Epithelial cell of esophagus (primary cell): ENCODE data around the gene SOX2.
A peak's percentile ranks its signal among the peaks of the same experiment; 100 is the strongest.

Experiments used
- DNase-seq: peaks from one replicate; pipeline ENCODE4 v3.0.0; 2010; ENCODE audit warnings: low read depth
- H3K4me3 ChIP-seq: 2 replicates; pipeline ENCODE4 v1.5.1; 2011; ENCODE audit warnings: mild to moderate bottlenecking, low read length, control low read depth
- CTCF ChIP-seq: IDR thresholded peaks from 2 replicates; pipeline ENCODE4 v1.5.1; 2011; ENCODE audit warnings: low read depth, mild to moderate bottlenecking, low read length, control low read depth, inconsistent platforms; ENCODE audit not compliant: insufficient read depth; ENCODE audit errors: missing control alignments

Gene SOX2

GRCh38 chr3:181719991-181720680 is 8.4 kb downstream of the SOX2 start:
- peak overlapping the region; percentile 25 for H3K4me3 ChIP-seq
- peak; percentile 26 for DNase-seq
- TF ChIP-seq CTCF = no peak

DNA sequence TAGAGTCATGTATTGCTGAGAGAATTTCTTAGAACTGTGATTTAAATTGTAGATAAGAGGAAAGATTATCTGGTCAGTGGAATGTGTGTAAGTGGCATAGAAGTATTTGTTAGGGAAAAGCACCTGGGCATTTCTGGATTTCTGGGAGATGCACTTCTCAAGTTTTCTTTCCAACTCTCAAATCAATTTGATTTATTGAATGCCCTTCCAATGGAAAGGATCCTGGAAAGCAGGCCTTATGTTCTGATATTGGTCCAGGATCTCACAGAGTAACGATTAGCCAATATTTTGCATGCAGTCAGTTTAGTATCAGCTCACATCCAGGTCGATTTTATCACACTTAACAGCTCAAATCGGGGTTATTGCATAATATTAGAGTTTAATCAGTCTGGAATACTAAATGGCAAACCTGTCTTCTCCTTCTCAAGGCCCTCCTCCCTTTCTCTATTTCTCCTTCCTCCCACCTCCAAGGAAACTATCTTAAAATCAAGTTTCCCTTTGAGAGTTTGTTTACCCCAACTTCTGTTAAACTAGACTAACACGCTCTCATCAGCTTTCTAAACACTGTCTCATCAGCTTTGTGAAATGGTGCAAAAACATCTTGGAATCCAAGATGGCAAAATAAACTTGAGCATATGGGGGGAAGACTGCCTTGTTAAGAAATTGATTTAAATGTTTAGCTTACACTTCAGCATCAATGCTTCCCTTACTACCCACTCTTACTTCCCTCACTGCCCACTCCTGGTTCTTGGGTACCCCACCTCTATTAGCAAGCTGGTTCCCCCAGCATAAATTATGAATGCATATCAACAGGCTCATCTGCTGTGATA is 9.5 kb downstream of the SOX2 start:
- no peak for DNase-seq
- no peak overlapping the region for H3K4me3 ChIP-seq
- TF ChIP-seq CTCF = no peak

- no peak overlapping the region for H3K4me3 ChIP-seq
- TF ChIP-seq CTCF = no peak
- no peak for DNase-seq
Measured at GRCh38 chr3:181722156-181722555, 10.4 kb downstream of the SOX2 start.

DNA sequence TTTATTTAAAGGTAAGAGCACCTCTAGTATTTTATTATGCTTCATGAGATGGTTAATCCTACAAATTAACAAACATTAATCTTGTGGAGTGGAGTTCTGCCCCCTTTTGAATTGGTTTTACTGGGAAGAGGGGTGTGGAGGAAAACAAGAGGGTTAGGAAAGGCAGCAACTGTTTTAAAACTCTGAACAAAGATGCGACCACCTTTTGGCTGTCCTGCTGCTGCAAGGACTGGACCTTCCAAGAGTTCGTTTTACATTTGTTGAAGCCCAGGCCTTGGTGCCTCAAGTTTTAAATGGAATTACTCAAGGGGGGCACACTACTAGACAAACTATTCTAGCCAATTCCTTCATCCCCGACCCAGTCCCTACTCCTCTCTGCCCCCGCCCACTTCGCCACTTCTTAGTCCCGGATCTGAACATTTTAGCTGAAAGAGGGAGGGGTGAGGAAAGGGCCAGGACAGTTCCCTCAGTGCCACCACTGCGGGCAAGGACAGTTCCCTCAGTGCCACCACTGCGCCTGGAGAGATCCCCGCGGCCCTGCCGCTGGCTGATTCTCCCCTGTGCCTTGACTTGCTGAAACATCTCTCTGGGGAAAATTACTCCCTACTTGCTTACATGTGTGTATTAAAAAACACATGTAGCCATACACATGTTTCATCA is 11.2 kb downstream of the SOX2 start:
- TF ChIP-seq CTCF = no peak
- no peak for DNase-seq
- H3K4me3 ChIP-seq = no peak overlapping the region

DNA sequence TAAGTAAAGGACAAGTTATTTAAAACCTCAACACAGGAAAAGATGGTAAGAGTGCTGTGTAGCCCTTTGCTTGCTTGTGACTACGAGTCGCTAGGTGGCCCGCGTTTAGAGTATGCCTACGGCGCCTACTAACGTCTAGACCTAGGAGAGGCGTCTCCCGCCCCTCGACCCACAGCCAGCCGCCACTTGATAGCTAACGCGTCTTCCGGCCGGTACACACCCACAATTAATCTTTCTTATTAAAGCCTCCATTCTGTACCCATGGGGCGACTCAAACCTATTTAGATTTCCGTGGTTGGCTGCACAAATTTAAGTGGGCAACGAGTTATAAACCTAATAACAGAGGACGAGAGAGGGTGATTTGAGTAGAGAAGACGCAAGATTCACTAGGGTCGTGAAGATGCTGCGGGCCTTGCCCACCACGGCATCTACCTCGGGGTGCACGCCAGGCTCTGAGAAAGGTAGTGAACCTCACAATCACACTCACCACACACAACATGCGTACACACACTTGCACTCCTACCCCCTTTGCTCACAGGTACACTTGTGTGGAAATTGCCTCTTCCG is 12.0 kb downstream of the SOX2 start:
- no peak for TF ChIP-seq CTCF
- DNase-seq = no peak
- H3K4me3 ChIP-seq = peak overlapping the region; percentile 37

DNA sequence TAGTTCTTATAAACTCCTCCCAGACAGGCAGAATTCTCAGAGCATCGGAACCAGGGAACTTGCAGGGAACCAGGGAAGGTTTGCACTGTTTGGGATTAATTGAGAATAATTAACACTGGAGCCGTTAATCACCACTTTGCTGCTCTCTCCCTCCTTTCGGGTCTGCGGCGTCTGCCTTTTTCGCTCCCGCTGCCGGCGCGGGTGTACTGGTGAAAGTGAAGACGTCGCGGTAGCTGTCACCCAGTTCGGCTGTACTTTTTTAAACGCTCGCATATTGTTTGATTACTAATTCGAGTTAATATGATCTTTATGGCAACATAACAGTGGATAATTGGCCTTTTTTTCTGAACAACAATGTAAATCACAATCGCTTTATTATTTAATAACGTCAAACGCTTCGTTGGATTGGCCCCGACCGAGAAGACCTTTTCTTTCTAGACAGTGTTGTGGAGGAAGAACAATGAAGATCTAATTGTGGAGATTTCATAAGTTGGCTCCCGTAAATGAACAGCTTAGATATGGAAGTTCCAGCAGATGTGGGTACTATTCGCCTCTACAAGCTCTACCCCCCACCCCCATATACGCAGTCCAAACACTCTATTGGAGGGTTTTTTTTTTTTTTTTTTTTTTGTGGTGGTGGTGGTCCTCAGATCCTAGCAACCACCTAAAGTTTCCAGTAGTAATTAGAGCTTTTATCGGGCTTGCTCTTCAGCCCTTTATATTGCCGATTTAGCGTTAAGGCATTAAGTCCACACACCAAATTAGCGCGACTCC is 12.7 kb downstream of the SOX2 start:
- DNase-seq = peak; percentile 9
- H3K4me3 ChIP-seq = peak overlapping the region; percentile 37
- no peak for TF ChIP-seq CTCF
